Anterior cingulate cortex (tissue), 58 donors: ENCODE measurements around the gene CAMTA2.

Experiments
- DNase-seq, 58 donors: peaks; one replicate each; lab custom pipeline; 2025; lab: John Stamatoyannopoulos, UW

CAMTA2 gene

GRCh38 chr17:5000237-5000639, 12.8 kb upstream of the CAMTA2 start:
- DNase-seq: peak in 3 of 58 donors; percentile 12 to 18 (median 13)

DNA sequence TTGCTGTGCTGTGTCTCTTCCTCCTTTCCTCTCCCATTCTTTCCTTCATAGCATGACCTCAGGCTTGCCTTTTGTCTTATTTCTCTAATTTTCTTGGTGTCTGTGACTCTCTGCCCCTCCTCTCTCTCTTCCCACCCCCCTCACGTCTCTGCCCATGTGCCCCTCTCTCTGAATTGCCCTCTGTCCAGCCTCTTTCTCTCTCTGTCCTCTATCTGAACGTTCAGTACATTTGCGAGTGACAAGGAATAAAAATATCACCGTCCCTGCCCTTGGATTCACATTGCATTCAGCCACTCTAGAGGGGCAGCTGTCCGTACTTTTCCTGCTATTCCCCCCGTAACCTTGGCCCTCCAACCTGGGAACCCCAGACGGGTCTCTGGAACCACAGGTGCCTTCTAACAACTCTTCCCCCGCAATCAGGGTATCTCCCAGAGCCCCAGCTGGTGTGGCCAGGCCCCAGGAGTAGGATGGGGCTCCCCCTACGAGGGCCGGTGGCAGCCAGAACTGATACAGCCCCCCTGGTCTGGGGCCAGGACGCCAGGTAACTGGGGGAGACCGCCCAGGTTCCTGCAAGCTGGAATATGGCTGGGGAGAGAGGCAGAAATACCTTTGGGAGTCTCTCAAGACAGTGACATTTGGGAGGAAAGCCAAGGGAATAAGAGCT, 12.1 kb upstream of the CAMTA2 start:
- DNase-seq: no peak

DNA sequence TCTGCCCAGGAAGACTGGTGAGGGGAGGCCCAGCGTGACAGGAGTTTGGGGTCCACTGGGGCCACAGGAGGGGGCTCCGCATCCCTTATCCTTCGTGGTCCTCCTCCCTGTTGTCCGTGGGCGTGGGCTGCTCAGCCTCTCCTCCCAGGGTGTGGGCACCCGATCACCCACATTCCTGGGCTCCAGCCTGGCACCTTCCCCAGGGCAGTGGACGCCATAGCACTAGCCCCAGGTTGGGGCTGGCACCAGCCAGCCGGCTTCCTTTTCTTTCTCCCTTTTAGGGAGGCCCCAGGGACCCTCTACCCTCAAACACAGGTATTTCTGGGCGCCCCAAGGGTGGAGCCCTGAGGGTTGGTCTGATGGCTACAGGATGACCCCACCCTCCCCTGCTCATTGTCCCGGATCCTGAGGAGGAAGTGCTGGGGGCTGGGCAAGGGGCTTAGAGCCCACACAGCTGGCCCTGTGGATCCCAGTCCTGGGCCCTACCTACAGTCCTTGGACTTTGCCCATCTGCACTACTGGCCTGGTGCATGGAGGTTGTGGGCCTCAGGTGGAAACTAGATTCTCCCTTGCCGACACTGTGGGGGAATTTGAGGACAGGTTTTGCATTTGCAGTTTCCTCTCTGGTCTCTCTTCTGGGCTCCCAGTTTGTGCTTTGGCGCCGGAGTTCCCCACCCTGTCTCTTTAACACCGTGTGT, 11.4 kb upstream of the CAMTA2 start:
- no peak for DNase-seq

- DNase-seq: peak in 12 of 58 donors; percentile 34 to 65 (median 54)
Observed at GRCh38 chr17:4998027-4998731, 10.7 kb upstream of the CAMTA2 start.

GRCh38 chr17:4997302-4998026, 10.0 kb upstream of the CAMTA2 start, which contains the start of the genes INCA1 and KIF1C:
Gene INCA1 (minus strand): TSS chr17:4997522. CDS start chr17:4994437, 3,085 bp downstream.
Gene KIF1C (plus strand): TSS chr17:4997950. CDS start chr17:5000247, 2,297 bp downstream.
- peak; percentile 70 to 97 (median 91) for DNase-seq

GRCh38 chr17:4994081-4994595, 6.7 kb upstream of the CAMTA2 start:
- DNase-seq: no peak

- peak in 5 of 58 donors; percentile 41 to 80 (median 53) for DNase-seq
Observed at GRCh38 chr17:4987767-4988567, 492 bp upstream of the CAMTA2 start.

GRCh38 chr17:4986403-4986802, 1.1 kb downstream of the CAMTA2 start:
- DNase-seq: peak in 2 of 58 donors; percentile 14 to 30

GRCh38 chr17:4982305-4982704, 5.2 kb downstream of the CAMTA2 start:
- DNase-seq: no peak

- DNase-seq: peak in 2 of 58 donors; percentile 12 to 32
Observed at GRCh38 chr17:4980644-4981216, 6.7 kb downstream of the CAMTA2 start.

DNA sequence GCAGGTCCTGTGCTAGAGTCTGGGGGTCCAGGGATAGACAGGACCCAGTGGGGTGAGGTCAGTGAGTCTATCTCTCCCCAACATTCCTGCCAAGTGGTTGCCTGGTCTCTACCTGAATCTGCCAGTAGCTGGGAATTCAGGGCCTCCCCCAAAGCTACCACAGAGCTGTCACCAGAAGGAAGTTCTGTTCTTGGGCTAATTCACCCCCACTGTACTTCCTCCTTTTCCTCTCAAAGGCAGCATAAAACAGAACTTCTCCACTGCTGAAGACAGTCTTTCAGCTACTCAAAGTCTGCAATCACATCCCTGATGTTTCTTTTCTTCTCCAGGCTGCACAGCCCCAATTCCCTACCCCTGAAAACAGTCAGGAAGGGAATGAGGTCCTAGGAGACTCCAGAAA, 8.7 kb downstream of the CAMTA2 start:
- no peak for DNase-seq

GRCh38 chr17:4974115-4974670, 13.3 kb downstream of the CAMTA2 start:
- peak in 2 of 58 donors; percentile 11 to 12 for DNase-seq

DNA sequence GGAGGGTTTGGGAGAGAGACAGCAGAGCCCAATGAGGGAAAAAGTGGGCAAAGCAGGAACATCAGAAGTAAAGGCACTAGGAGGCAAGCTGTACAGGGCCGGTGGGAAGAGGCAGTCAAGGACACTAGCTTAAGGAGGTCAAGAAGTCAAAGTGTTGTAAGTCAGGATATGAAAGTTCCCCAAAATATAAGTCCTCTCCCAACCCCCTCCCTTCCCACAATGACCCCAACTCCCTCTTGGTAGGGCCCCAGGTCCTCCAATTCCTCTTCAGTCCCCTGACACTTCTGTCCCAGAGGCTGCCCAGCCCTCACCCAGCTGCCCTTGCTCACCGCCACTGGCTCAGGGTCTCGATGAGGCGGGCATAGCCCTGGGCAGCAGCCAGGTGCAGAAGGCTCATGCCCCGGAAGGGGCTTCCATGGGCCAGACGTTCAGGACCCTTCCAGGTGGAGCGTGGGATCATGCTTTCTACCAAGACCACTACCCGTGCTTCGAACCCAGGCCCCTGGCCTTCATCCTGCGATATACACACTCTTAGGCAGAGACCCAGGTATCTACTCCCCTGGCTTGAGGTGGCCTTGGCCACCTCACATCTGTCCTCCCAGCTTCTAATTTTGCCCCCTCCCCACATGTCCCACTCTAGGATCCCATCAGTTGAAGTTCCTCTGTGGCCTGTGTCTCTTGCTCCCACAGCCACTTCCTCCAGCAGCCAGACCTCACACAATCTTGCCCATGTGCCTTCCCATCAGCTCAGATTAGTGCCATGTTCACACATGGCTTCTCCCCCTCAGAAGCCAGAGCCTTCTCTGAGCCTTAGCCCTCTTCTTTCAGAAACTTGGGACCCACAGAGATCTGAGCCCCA, 14.0 kb downstream of the CAMTA2 start:
- no peak for DNase-seq

GRCh38 chr17:4972752-4973151, 14.7 kb downstream of the CAMTA2 start:
- no peak for DNase-seq

GRCh38 chr17:4972322-4972721, 15.2 kb downstream of the CAMTA2 start:
- no peak for DNase-seq

- DNase-seq: no peak
Observed at GRCh38 chr17:4971826-4972225, 15.6 kb downstream of the CAMTA2 start.

DNA sequence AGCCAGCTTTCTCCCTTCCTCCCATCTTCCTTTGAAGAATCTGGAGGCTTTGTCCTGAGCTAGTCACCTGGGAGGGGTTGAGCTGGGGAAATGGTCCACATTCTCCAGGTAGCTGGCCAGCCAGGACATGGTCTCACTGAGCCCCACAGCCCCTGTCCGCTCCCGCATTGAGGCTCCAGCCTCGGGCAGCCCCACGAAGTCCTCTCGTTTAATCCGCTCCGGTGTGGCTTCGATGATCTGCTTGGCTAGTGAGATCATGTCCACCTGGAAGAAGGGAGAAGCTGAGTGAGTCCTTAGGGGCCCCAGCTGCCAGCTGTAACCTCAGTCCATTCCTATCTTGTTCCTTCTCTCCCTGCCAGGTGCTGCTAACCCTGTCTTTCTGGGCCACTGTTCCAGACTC, 17.2 kb downstream of the CAMTA2 start:
- no peak for DNase-seq
